HEK293T (cell line): ENCODE measurements around the gene SH3RF2.

Experiments used
- ARNT ChIP-seq: fragments of 450-650 bp; IDR thresholded peaks from 2 replicates; pipeline ENCODE4 v1.6.1; 2017; ENCODE audit warnings: mild to moderate bottlenecking
- BHLHE40 ChIP-seq: fragments of 450-650 bp; IDR thresholded peaks from 2 replicates; pipeline ENCODE4 v1.6.1; 2016; ENCODE audit warnings: mild to moderate bottlenecking, moderate library complexity, borderline replicate concordance
- FOXK2 ChIP-seq: fragments of 450-650 bp; IDR thresholded peaks from 2 replicates; pipeline ENCODE4 v1.6.1; 2016; ENCODE audit warnings: mild to moderate bottlenecking
- FOXM1 ChIP-seq: fragments of 450-650 bp; IDR thresholded peaks from 2 replicates; pipeline ENCODE4 v1.6.1; 2017; ENCODE audit warnings: mild to moderate bottlenecking, borderline replicate concordance
- TARDBP ChIP-seq: fragments of 450-650 bp; IDR thresholded peaks from 2 replicates; pipeline ENCODE4 v1.6.1; 2016

GRCh38 chr5:145921211-145921610 is 15.2 kb upstream of the SH3RF2 start:
- no peak for TF ChIP-seq ARNT
- no peak for TF ChIP-seq BHLHE40
- TF ChIP-seq FOXM1: no peak
- TF ChIP-seq FOXK2: no peak
- no peak for TF ChIP-seq TARDBP
